Natural killer cell treated with Interleukin-12 subunit alpha and Interleukin-12 subunit beta and Interleukin-15 and Interleukin-18, amount 100 ng/mL, for 72 hours (primary cell): ENCODE results near the gene C19orf38. TPM values are rescaled to one million over a fixed set of nuclear protein-coding genes. Genes with fewer than 3 reads are reported as not detected.

ENCODE experiments used
- ATAC-seq, 2 donors: fragments of 150-1000 bp; cut with Tn5 transposase in 1 of 2; sonication (Bioruptor Pico), chemical (Tn5 transposase) in 1 of 2; 2 replicates each; pipeline ENCODE4 v1.10.0; 2021
- DNase-seq: peaks from one replicate; pipeline ENCODE4 v3.0.0; 2022; ENCODE audit warnings: low spot score
- H3K27ac Mint-ChIP-seq, 2 donors: 1 replicate in 1 of 2; 2 replicates in 1 of 2; pipeline ENCODE4 v1.8.0; 2022; ENCODE audit warnings: mixed read lengths in 2 of 2, mild to moderate bottlenecking in 1 of 2, moderate library complexity in 1 of 2
- H3K27me3 Mint-ChIP-seq, 2 donors: 1 replicate in 1 of 2; 2 replicates in 1 of 2; pipeline ENCODE4 v1.8.0; 2022; ENCODE audit warnings: mixed read lengths in 2 of 2
- H3K36me3 Mint-ChIP-seq: one replicate; pipeline ENCODE4 v1.8.0; 2022; ENCODE audit warnings: mixed read lengths
- H3K4me1 Mint-ChIP-seq, 2 donors: 1 replicate in 1 of 2; 2 replicates in 1 of 2; pipeline ENCODE4 v1.8.0; 2022; ENCODE audit warnings: low read depth in 2 of 2, mixed read lengths in 2 of 2, mild to moderate bottlenecking in 1 of 2
- H3K4me3 Mint-ChIP-seq: one replicate; pipeline ENCODE4 v1.8.0; 2022; ENCODE audit warnings: mixed read lengths
- H3K9me3 Mint-ChIP-seq: 2 replicates; pipeline ENCODE4 v1.8.0; 2022; ENCODE audit warnings: mixed read lengths
- total RNA-seq, 2 donors: library from RNA; stranded (reverse); gene quantifications; one replicate each; pipeline ENCODE4 v1.2.3, GENCODE V29; 2022

C19orf38 gene, protein sequence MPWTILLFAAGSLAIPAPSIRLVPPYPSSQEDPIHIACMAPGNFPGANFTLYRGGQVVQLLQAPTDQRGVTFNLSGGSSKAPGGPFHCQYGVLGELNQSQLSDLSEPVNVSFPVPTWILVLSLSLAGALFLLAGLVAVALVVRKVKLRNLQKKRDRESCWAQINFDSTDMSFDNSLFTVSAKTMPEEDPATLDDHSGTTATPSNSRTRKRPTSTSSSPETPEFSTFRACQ
- 10 to 100 TPM in 1 of 2 donors, 1 to 10 TPM in 1; 2.7 to 12.0 TPM for total RNA-seq

DNA sequence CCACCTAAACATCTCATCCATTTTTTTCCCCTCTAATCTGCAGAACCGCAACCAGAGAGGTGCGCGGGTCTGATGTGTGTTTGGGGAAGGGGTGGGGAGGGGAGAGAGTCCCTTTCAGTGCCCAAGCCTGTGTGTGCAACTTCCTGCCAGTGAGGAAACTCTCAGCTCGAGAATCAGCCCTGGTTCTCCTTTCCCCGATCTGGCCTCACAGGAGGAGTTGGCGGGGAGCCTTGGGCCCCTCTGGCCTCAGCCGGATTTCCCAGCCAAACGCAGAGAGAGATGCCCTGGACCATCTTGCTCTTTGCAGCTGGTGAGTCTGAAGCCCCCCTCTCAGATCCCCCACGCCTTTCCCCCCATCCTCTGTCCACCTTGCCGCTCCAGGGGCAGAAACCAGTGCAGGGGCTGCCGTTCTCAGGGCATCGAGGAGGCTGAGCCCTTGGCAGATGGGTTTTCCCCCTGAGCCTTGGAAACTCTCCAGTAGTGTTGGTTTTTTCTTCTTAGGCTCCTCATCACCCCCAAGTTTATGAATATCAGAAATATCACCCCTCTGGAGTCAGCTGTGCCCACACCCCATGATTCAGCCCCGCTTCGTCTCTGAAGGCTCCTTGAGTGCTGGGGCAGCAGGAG lies at the start of gene C19orf38:
Gene C19orf38, plus strand, starts transcription at position 186 of the 627 bp plus-strand sequence. Its CDS starts 94 bp downstream, at position 280.
- H3K27ac Mint-ChIP-seq: peak within 1 kb of the TSS; percentile 14 to 83
- no peaks in the 10 kb centered on the region for H3K27me3 Mint-ChIP-seq
- DNase-seq (no peak), ATAC-seq (peak; percentile 55 to 78)
- H3K4me1 Mint-ChIP-seq: peaks cover 18 to 21% of the 10 kb centered on the region in 2 donors
- H3K4me3 Mint-ChIP-seq: peak within 1 kb of the TSS; percentile 72
- H3K9me3 Mint-ChIP-seq: no peaks in the 10 kb centered on the region
- no peaks in the 10 kb centered on the region for H3K36me3 Mint-ChIP-seq

DNA sequence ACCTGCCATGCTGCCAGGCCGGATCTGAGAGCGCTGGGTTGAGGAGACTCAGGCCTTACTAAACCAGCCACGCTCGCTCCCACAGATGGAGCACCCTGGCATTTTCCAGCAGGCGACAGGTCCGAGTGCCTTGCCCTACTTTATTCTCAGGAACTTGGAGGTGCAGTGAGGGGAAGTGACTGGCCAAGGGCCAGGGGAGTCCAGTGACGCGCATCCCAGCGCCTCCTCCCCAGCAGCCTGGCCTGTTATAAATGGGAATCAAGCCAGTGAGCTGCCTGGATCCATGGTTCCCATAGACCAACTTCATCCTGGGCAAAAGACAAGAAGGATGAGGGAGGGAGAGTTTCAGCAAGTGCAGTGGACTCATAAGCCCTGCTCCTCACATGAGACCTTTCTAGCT lies 47.7 kb upstream of the C19orf38 start:
- Mint-ChIP-seq H3K27me3 (no peaks in the 10 kb centered on the region), H3K9me3 (no peaks in the 10 kb centered on the region), H3K4me3 (no peak overlapping the region), H3K27ac (peak overlapping the region; percentile 93 to 99), H3K4me1 (peaks cover 45 to 54% of the 10 kb centered on the region in 2 donors), H3K36me3 (peaks cover 7% of the 10 kb centered on the region)
- no peak for ATAC-seq
- no peak for DNase-seq

DNA sequence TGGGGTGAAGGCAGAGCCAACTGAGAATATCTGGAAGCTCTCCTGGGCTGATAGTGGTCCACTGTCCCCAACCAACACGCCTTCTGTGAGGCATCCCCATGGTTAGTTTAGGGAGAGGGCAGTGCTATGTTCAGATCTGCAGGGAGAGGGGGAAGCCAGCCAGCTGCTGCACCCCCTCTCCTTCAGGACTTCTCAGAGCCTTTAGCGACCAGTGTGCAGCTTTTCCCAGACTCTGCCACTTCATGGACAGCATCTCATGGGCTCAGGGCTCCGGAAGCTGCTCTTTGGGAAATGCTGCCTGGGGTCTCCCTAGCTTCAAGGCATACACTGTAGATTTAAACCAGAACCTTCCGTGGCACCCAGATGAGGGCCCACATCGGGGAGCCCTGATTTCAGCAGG lies 45.7 kb upstream of the C19orf38 start:
- Mint-ChIP-seq H3K36me3 (peaks cover 7% of the 10 kb centered on the region), H3K4me1 (peaks cover 37 to 52% of the 10 kb centered on the region in 2 donors), H3K27me3 (no peaks in the 10 kb centered on the region), H3K4me3 (no peak overlapping the region), H3K27ac (peak overlapping the region in 1 of 2 donors; percentile 86), H3K9me3 (no peaks in the 10 kb centered on the region)
- no peak for DNase-seq
- ATAC-seq: no peak

DNA sequence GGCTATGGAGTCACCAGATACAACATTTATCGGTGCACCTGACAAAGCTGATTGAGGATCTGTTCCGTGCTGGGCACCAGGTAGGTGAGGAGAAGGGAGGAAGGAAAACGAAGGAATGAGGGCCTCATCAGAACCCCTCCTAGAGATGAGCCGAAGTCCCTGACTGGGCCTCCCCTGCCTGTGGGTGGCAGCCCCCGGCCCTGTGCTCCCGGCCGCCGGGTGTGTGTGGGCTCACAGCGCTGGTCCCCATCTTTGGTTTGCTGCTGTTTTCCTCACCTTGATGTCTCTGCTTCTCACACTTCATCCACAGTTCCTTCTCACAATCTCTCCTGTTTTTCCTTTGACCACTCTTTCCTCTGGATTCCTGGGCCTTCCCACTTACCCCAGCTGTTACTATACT lies 45.0 kb upstream of the C19orf38 start:
- Mint-ChIP-seq H3K9me3 (no peaks in the 10 kb centered on the region), H3K27ac (peak overlapping the region; percentile 60 to 86)

DNA sequence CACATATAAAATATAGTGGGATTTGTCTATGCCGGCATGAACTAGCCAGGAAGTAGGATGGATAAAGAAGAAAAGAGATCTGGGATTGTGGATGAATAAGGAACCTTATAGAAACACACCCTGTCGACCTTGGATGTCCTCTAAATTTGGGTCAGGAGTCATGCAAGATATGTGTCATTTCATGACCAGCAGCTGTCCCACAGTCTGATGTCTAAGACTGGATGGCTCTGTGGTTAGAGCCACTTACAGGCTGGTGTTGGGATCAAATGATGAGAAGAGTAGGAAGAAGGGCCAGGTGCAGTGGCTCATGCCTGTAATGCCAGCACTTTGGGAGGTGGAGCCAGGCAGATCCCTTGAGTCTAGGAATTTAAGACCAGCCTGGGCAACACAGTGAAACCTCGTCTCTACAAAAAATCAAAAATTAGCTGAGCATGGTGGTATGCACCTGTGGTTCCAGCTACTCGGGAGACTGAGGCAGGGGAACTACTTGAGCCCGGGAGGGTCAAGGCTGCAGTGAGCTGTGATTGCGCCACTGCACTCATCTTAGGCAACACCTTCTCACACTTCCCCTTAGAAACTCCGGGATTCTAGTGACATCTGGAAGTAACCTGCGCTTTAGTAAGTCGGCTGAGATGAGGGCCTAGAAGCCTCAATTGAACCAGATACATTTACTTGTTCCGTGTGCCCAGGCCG lies 43.0 kb upstream of the C19orf38 start:
- DNase-seq (no peak), ATAC-seq (no peak)
- Mint-ChIP-seq H3K27ac (peak overlapping the region; percentile 4 to 55), H3K27me3 (no peaks in the 10 kb centered on the region), H3K4me1 (peaks cover 41 to 47% of the 10 kb centered on the region in 2 donors), H3K36me3 (peaks cover 21% of the 10 kb centered on the region), H3K9me3 (no peaks in the 10 kb centered on the region), H3K4me3 (no peak overlapping the region)

More for the DNA sequence above, 45.0 kb upstream of the C19orf38 start:
- ATAC-seq (no peak), DNase-seq (no peak)
- Mint-ChIP-seq H3K36me3 (peaks cover 9% of the 10 kb centered on the region), H3K4me3 (no peak overlapping the region), H3K27me3 (no peaks in the 10 kb centered on the region), H3K4me1 (peaks cover 35 to 45% of the 10 kb centered on the region in 2 donors)

DNA sequence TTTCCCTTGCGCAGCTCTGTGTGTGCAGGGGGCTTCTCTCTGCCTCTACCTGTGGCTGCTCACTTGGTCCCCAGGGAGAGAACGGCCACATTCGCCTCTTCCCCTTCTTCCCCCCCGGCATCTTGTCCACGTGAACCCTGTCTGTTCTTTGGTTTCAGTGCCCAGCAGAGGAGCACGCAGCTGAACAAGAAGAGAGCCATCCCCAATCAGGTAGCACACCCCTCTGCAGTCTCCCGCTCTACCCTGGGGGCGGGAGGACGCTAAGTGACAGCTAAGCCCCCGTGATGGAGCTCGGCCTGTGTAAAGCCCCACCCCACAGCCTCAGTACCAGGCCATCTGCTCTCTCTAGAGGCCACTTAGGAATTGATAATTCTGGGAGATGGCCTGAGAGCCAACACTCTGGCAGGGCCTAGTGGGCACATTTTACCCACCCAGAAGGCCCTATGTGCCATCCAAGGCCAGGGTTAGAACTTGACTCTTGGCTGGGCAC lies 42.4 kb upstream of the C19orf38 start:
- no peaks in the 10 kb centered on the region for H3K27me3 Mint-ChIP-seq
- peak overlapping the region in 1 of 2 donors; percentile 55 for H3K27ac Mint-ChIP-seq

DNA sequence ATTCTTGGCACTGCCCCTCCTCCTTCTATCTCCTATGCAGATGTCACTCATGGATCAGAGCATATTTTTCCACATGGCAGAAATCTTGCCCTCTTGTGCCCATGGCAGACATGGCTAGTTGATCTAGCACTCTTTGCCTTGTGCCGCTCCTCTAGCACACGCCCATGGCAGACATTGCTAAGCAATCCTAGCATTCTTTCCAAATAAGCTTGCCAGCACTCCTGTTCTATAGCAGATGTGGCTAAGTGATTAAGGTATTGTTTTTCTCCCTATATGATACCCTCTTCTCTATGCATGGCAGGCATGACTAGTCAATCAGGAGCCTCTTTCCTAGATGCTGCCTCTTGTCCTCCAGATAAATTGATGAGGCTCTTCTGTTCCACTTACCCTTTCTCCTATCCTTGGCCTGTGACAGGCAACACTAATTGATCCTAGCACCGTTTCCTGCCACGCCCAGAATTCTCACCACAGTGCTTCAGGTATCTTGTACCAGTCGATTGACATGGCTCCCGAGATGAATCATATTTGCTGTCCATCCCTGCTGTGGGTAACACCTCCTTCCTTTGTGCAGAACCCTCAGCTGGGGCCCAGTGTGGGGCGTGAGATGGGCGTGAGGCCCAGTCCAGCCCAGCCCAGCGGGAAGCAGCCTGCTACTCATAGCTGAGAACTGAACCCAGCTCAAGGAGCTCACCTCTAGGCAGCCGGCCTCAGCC lies 39.1 kb upstream of the C19orf38 start:
- no peaks in the 10 kb centered on the region for H3K9me3 Mint-ChIP-seq
- peak; percentile 74 to 80 for ATAC-seq

More for the DNA sequence above, 42.4 kb upstream of the C19orf38 start:
- peaks cover 39 to 46% of the 10 kb centered on the region in 2 donors for H3K4me1 Mint-ChIP-seq
- peaks cover 21% of the 10 kb centered on the region for H3K36me3 Mint-ChIP-seq
- ATAC-seq (no peak), DNase-seq (no peak)
- no peak overlapping the region for H3K4me3 Mint-ChIP-seq
- no peaks in the 10 kb centered on the region for H3K9me3 Mint-ChIP-seq

DNA sequence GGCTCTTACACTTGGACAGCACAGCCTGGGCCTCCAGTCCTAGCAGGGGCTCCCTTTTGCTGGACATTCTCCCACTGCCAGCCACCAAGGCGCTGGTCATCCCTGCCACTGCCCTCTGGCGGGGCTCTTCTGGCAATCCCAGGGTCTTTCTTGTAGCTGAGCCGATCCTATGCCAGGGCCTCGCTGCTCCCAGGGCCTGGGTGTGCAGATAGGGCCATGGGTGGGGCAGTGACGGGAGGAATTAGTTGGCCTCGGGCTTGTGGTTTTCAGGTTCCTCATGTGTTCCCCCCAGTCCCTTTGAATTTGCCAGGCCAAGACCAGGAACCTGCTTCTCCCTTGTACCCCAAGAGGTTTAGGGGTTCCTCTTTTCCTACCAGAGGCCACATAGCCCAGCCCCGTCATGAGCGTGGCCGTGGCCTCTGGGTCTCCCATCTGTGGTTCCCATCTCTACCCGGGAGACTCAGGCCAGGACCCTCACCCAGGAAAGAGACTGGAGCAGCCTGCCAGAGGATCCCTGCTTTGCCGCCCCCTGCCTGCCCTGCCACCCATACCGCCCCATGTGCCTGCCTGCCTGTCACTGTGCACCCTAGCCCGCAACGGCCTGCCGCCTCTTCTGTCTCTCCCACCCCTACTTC lies 38.4 kb upstream of the C19orf38 start:
- ATAC-seq: no peak
- peak overlapping the region; percentile 65 to 84 for H3K27ac Mint-ChIP-seq
- H3K4me3 Mint-ChIP-seq: peak overlapping the region; percentile 77
- H3K9me3 Mint-ChIP-seq: peaks cover 4% of the 10 kb centered on the region
- H3K36me3 Mint-ChIP-seq: peaks cover 30% of the 10 kb centered on the region
- no peaks in the 10 kb centered on the region for H3K27me3 Mint-ChIP-seq
- no peak for DNase-seq
- peaks cover 51% of the 10 kb centered on the region in 2 donors for H3K4me1 Mint-ChIP-seq

More for the DNA sequence above, 39.1 kb upstream of the C19orf38 start:
- H3K36me3 Mint-ChIP-seq: peaks cover 27% of the 10 kb centered on the region
- peak overlapping the region; percentile 65 to 84 for H3K27ac Mint-ChIP-seq
- peak; percentile 80 for DNase-seq
- H3K4me3 Mint-ChIP-seq: peak overlapping the region; percentile 77
- peaks cover 47 to 48% of the 10 kb centered on the region in 2 donors for H3K4me1 Mint-ChIP-seq
- H3K27me3 Mint-ChIP-seq: no peaks in the 10 kb centered on the region

DNA sequence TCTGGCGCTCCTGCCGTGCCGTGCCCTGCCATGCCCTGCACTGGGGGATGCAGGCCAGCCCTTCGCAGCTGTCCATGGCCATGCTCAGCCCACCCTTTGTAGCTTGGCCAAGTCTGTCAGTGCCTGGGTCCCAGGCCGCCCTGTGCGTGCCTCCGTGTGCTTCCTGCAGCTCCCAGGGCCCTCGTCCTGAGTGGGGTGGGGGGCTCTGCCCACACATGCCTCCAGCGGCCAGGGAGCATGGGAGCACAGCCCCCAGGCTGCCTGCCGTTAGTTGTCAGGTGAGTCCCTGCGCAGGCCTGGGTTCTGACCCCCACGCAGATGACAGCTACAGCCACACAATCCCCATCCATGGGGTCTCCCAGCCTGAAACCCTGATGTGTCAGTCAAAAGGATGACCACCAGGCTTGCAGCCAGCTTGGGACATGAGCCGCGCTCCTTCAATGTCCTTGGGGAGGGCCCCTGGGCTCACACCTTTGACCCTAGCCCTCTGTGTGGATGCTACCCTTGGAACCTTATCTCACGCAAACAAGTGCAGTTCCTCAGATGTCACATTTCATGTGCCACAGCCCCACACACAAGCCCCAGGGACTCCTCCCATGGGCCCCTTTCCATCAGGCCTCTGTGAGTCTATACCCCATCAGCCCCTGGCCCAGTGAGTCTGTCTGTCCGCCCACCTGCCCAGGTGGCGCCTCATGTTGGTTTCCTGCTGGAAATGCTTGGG lies 36.7 kb upstream of the C19orf38 start:
- peaks cover 28% of the 10 kb centered on the region for H3K36me3 Mint-ChIP-seq
- ATAC-seq: no peak
- peaks cover 50 to 54% of the 10 kb centered on the region in 2 donors for H3K4me1 Mint-ChIP-seq
- H3K27ac Mint-ChIP-seq: peak overlapping the region; percentile 99
- no peak overlapping the region for H3K4me3 Mint-ChIP-seq
- peaks cover 4% of the 10 kb centered on the region for H3K9me3 Mint-ChIP-seq
- no peak for DNase-seq
- no peaks in the 10 kb centered on the region for H3K27me3 Mint-ChIP-seq

DNA sequence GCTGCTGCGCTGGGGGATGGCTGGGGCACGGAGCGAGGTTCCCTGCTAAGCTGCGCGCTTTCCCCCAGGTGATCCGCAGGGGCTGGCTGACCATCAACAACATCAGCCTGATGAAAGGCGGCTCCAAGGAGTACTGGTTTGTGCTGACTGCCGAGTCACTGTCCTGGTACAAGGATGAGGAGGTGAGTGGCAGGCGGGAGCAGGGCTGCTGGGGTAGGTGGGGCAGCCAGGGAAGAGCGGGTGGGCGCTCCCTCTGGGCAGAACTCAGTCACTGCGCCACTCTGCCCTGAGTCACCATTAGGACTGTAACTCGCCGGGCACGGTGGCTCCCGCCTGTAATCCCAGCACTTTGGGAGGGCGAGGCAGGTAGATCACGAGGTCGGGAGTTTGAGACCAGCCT lies 36.0 kb upstream of the C19orf38 start:
- peaks cover 4% of the 10 kb centered on the region for H3K9me3 Mint-ChIP-seq
- H3K4me3 Mint-ChIP-seq: no peak overlapping the region
- DNase-seq (no peak), ATAC-seq (no peak)
- H3K27me3 Mint-ChIP-seq: no peaks in the 10 kb centered on the region
- H3K36me3 Mint-ChIP-seq: peaks cover 28% of the 10 kb centered on the region
- peak overlapping the region; percentile 99 for H3K27ac Mint-ChIP-seq
- peaks cover 50 to 54% of the 10 kb centered on the region in 2 donors for H3K4me1 Mint-ChIP-seq

DNA sequence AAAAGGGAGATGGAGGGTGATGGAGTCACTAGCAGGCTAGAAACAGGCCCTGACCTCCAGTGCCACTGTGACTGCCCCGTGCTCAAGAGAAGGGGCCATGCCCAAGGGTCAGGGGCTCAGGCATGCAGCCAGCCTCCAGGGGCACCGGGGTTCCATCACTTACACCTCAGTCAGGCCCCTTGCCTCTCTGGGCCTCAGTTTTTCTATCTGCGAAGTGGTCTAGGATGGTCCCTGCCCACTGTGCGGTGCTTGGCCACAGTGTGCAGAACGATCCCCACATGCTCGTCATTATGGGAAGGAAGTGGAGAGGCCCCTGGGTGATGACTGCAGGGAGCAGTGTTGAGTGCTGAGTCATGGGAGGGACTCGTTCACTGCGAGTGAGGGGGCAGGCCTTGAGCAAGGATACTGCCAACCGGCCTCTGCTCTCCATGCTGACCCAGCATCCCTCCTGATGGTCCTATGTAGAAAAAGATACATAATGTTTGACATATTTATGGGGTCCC lies 35.3 kb upstream of the C19orf38 start:
- peak overlapping the region; percentile 67 for H3K4me3 Mint-ChIP-seq
- no peaks in the 10 kb centered on the region for H3K27me3 Mint-ChIP-seq
- H3K36me3 Mint-ChIP-seq: peaks cover 28% of the 10 kb centered on the region
- peak overlapping the region; percentile 99 for H3K27ac Mint-ChIP-seq
- peaks cover 4% of the 10 kb centered on the region for H3K9me3 Mint-ChIP-seq
- DNase-seq (peak; percentile 90), ATAC-seq (peak; percentile 90 to 92)
- H3K4me1 Mint-ChIP-seq: peaks cover 50 to 51% of the 10 kb centered on the region in 2 donors

DNA sequence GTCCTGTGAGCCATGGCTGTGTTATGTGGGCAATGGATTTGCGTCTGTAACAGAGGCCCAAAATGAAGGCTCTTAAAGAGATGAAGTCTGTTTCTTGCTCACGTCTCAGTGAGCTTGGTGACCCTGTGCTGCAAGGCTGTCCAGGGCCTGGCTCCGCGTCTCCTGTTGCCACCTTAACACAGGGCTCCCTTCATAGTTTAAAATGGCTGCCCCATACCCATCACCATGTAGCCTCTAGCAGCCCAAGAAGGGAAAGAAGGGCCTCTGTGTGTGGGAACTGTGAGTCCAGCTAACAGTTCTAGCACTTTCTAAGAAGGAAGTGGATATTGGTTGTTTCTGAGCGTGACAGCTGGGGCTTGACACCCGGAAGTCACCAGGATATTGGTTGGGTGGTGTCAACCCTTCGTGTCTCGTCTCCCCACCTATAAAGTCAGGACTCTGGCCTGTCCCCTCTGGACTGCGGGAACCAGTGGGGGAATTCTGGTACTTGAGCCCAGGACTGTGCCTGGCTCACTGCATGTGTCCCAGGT lies 33.1 kb upstream of the C19orf38 start:
- Mint-ChIP-seq H3K4me3 (peak overlapping the region; percentile 67), H3K9me3 (peaks cover 4% of the 10 kb centered on the region), H3K4me1 (peaks cover 39 to 42% of the 10 kb centered on the region in 2 donors), H3K27ac (peak overlapping the region; percentile 99), H3K27me3 (no peaks in the 10 kb centered on the region), H3K36me3 (peaks cover 17% of the 10 kb centered on the region)
- DNase-seq (no peak), ATAC-seq (peak; percentile 53 to 59)
